Measurements from ENCODE around the gene MAP3K5.
A peak's percentile ranks its signal among the peaks of the same experiment; 100 is the strongest.

Gene MAP3K5

GRCh38 chr6:136739501-136739900, 52.8 kb downstream of the MAP3K5 start:
- H3K4me3 ChIP-seq (replicated peaks; ENCODE audit: low read depth, low read length): no peak overlapping the region
- no peak for DNase-seq (ENCODE audit: low read depth)
- TF ChIP-seq CTCF (IDR thresholded peaks at IDR 0.05; ENCODE audit: low read length, missing control alignments): no peak

- no peak for DNase-seq (ENCODE audit: low read depth)
- no peak overlapping the region for H3K4me3 ChIP-seq (replicated peaks; ENCODE audit: low read depth, low read length)
- no peak for TF ChIP-seq CTCF (IDR thresholded peaks at IDR 0.05; ENCODE audit: low read length, missing control alignments)
Observed at GRCh38 chr6:136739071-136739470, 53.2 kb downstream of the MAP3K5 start.

GRCh38 chr6:136738692-136739057, 53.6 kb downstream of the MAP3K5 start:
- no peak for DNase-seq (ENCODE audit: low read depth)
- no peak overlapping the region for H3K4me3 ChIP-seq (replicated peaks; ENCODE audit: low read depth, low read length)
- no peak for TF ChIP-seq CTCF (IDR thresholded peaks at IDR 0.05; ENCODE audit: low read length, missing control alignments)

- peak; percentile 94 for DNase-seq (ENCODE audit: low read depth)
- TF ChIP-seq CTCF (IDR thresholded peaks at IDR 0.05; ENCODE audit: low read length, missing control alignments): no peak
- H3K4me3 ChIP-seq (replicated peaks; ENCODE audit: low read depth, low read length): no peak overlapping the region
Observed at GRCh38 chr6:136737871-136738691, 54.2 kb downstream of the MAP3K5 start.

GRCh38 chr6:136737374-136737844, 54.9 kb downstream of the MAP3K5 start:
- no peak overlapping the region for H3K4me3 ChIP-seq (replicated peaks; ENCODE audit: low read depth, low read length)
- DNase-seq (ENCODE audit: low read depth): no peak
- no peak for TF ChIP-seq CTCF (IDR thresholded peaks at IDR 0.05; ENCODE audit: low read length, missing control alignments)

- TF ChIP-seq CTCF (IDR thresholded peaks at IDR 0.05; ENCODE audit: low read length, missing control alignments): no peak
- no peak for DNase-seq (ENCODE audit: low read depth)
- no peak overlapping the region for H3K4me3 ChIP-seq (replicated peaks; ENCODE audit: low read depth, low read length)
Observed at GRCh38 chr6:136736281-136736960, 55.9 kb downstream of the MAP3K5 start.
